Progenitor cell of endocrine pancreas (in vitro differentiated cells): ENCODE data around the gene TBCD. TPM values are rescaled to one million over a fixed set of nuclear protein-coding genes. Genes with fewer than 3 reads are reported as not detected.
"Not testable (repeated sequence)": the region's sequence is repeated elsewhere in the genome, so short reads cannot be mapped to it uniquely, and the experiment has no call there.

Experiments
- DNase-seq: peaks from one replicate; pipeline ENCODE4 v3.0.0; 2021; ENCODE audit warnings: low spot score; ENCODE audit not compliant: unreplicated experiment
- H3K27ac Mint-ChIP-seq: 2 replicates; pipeline ENCODE4 v1.8.0; 2021; ENCODE audit warnings: mild to moderate bottlenecking, moderate library complexity, mixed read lengths
- H3K27me3 Mint-ChIP-seq: 2 replicates; pipeline ENCODE4 v1.8.0; 2021; ENCODE audit warnings: mixed read lengths
- H3K36me3 Mint-ChIP-seq: 2 replicates; pipeline ENCODE4 v1.8.0; 2022; ENCODE audit warnings: mixed read lengths; ENCODE audit not compliant: insufficient read depth
- H3K4me1 Mint-ChIP-seq: 2 replicates; pipeline ENCODE4 v1.8.0; 2021; ENCODE audit warnings: low read depth, mixed read lengths
- H3K4me3 Mint-ChIP-seq: 2 replicates; pipeline ENCODE4 v1.8.0; 2021; ENCODE audit warnings: low read depth, mild to moderate bottlenecking, moderate library complexity, mixed read lengths
- H3K9me3 Mint-ChIP-seq: 2 replicates; pipeline ENCODE4 v1.8.0; 2021; ENCODE audit warnings: low read depth, mixed read lengths
- CTCF ChIP-seq: fragments of 200-600 bp; sonication (generic); IDR thresholded peaks from one replicate; pipeline ENCODE4 v1.5.0; 2021; ENCODE audit warnings: antibody characterized with exemption, mild to moderate bottlenecking; ENCODE audit not compliant: unreplicated experiment
- total RNA-seq: library from RNA; stranded (reverse); gene quantifications from 2 replicates; pipeline ENCODE4 v1.2.1, GENCODE V29; 2021

TBCD gene
- total RNA-seq, 1 donor from 2014 or later: 95.6 TPM

- no peaks in the 10 kb centered on the region for H3K27me3 Mint-ChIP-seq
- peaks cover 1% of the 10 kb centered on the region for H3K36me3 Mint-ChIP-seq
- peaks cover 5% of the 10 kb centered on the region for H3K4me1 Mint-ChIP-seq
- H3K4me3 Mint-ChIP-seq: no peak overlapping the region
- no peak for TF ChIP-seq CTCF
- no peak for DNase-seq
- H3K27ac Mint-ChIP-seq: no peak overlapping the region
- no peaks in the 10 kb centered on the region for H3K9me3 Mint-ChIP-seq
Observed at GRCh38 chr17:82967268-82968032, 215.6 kb downstream of the TBCD start.

DNA sequence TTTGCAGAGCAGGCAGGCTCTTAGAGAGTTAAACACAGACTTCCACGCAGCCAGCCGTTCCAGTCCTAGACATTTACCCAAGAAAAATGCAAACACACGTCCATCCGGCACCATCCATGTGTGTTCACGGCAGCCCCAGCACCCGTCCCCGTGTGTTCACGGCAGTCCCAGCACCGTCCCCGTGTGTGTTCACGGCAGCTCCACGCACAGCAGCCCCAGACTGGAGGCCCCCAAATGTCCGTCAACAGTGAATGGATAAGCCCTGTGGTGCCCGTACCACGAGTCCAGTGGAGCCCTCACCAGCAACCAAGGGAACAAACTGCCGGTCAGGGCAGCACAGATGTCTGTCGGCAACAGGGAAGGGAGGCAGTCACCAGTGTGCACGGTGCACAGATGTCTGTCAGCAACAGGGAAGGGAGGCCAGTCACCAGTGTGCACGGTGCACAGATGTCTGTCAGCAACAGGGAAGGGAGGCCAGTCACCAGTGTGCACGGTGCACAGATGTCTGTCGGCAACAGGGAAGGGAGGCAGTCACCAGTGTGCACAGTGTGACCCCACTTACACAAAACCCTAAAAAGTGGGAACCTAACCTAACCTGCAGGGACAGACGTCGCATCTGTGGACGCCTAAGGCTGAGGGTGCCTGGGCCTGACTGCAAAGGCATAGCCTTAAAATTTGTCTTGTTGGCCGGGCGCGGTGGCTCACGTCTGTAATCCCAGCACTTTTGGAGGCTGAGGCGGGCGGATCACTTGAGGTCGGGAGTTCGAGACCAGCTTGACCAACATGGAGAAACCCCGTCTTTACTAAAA, 216.4 kb downstream of the TBCD start:
- H3K9me3 Mint-ChIP-seq, H3K4me1 Mint-ChIP-seq: not testable (repeated sequence)

DNA sequence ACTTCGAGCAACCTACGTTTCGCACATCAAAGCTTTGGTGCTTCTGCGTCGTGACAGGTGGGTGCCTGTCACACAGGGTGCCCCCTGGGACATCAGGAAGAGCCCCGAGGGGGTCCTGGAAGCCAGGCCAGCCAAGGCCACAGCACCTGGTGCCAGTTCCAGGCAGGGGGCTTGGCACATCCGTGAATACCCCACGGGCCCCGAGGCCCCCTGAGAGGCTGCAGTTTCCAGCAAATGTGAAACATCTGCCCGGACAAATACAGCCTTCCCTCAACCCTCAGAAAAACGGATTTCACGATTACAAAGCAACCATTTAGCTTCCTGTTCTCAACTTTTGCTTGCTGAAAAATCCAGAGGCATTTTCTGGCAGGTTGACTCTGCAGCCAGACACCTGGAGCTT, 218.2 kb downstream of the TBCD start:
- peaks cover 1% of the 10 kb centered on the region for H3K36me3 Mint-ChIP-seq
- peaks cover 4% of the 10 kb centered on the region for H3K4me1 Mint-ChIP-seq
- H3K27me3 Mint-ChIP-seq: no peaks in the 10 kb centered on the region
- no peaks in the 10 kb centered on the region for H3K9me3 Mint-ChIP-seq
- TF ChIP-seq CTCF: no peak
- H3K4me3 Mint-ChIP-seq: no peak overlapping the region
- no peak for DNase-seq
- H3K27ac Mint-ChIP-seq: no peak overlapping the region

More for the DNA sequence above, 216.4 kb downstream of the TBCD start:
- H3K36me3 Mint-ChIP-seq, H3K27me3 Mint-ChIP-seq, H3K27ac Mint-ChIP-seq, DNase-seq, H3K4me3 Mint-ChIP-seq: not testable (repeated sequence)

DNA sequence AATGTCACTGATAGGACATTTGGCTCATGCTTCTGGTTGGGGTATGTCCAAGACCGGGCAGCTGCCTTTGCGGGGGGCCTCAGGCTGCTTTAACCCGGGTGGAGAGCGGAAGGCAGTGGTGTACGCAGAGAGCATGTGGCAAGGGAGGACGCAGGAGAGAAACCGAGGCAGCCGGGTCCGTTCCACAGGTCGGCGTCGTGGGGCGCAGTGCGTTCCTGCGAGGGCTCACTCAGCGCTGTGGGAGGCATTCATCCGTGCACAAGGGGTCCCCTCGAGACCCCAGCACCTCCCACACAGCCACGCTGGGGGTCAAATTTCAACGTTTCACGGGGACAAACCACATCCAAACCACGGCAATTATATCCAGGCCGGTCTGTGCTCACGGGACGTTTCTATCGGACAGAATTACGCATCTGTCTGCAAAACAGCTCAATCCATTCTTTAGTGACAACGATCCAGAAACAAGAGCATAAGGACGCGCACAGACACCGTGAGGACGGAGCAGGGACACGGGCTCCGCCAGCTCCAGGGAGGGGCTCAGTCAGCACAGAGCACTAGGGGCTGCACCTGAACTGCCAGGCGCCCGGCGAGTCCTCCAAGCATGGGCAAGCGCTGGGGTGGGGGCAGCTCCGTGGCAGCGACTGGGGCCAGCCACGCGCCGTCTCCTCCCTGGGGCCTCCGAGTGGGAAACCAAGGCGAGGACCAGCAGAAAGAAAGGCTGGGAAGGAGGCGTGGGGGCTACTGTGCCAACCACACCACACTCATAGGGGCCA, 219.1 kb downstream of the TBCD start:
- Mint-ChIP-seq H3K4me3 (no peak overlapping the region), H3K36me3 (peaks cover 1% of the 10 kb centered on the region), H3K4me1 (peaks cover 4% of the 10 kb centered on the region), H3K27ac (no peak overlapping the region), H3K9me3 (no peaks in the 10 kb centered on the region), H3K27me3 (no peaks in the 10 kb centered on the region)
- no peak for TF ChIP-seq CTCF
- no peak for DNase-seq

DNA sequence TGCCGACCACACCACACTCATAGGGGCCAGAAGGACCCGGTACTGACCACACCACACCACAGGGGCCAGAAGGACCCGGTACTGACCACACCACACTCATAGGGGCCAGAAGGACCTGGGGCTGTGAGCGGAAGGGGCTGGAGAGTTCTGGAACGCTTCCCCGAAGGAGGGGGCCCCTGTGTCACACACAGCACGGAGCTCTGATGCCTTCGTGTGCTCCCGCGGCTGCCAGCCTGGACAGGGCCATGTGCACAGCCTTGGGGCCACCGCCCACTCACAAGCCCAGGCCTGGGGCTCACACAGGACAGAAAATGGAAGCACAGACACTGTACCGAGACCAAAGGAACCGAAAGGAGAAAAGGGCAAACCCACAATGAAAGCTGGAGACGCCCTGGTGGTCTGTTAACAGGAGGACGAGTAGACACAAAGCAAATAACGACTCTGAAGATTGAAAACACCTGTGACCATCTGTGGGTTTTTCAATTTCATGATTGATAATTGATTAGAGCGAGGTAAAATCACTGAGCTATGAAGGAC, 221.0 kb downstream of the TBCD start:
- no peak for DNase-seq
- Mint-ChIP-seq H3K36me3 (no peaks in the 10 kb centered on the region), H3K4me1 (peaks cover 4% of the 10 kb centered on the region), H3K4me3 (no peak overlapping the region), H3K27me3 (no peaks in the 10 kb centered on the region), H3K9me3 (no peaks in the 10 kb centered on the region), H3K27ac (no peak overlapping the region)
- no peak for TF ChIP-seq CTCF
